ENCODE data around the gene PELO. TPM values are rescaled to one million over a fixed set of nuclear protein-coding genes. Genes with fewer than 3 reads are reported as not detected.

Gene PELO
- total and polyA plus RNA-seq, 2 donors (not counting 3 experiments of a cell fraction or from before 2014, with no cell fraction given) = 8.6 to 13.2 TPM

- dilution Hi-C loops (cut with MboI; ENCODE audit: extremely low pct_ligation_motif_present, low sequenced_read_pairs) = no loop called here
- TF ChIP-seq GATA2 (IDR thresholded peaks at IDR 0.05; ENCODE audit: insufficient read depth, insufficient read length, low read depth, low read length) (no peak), POLR2AphosphoS5 (IDR thresholded peaks at IDR 0.05; ENCODE audit: insufficient read depth, low read depth, low read length) (no peak), MYC (IDR thresholded peaks at IDR 0.05; ENCODE audit: low read depth, low read length) (no peak), JUN (IDR thresholded peaks at IDR 0.05; ENCODE audit: borderline replicate concordance, insufficient read depth, insufficient read length, low read depth) (no peak), CTCF (IDR thresholded peaks at IDR 0.05; ENCODE audit: extremely low read depth in 1 of 2, insufficient read depth in 1 of 2, low read depth in 1 of 2, low read length in 2 of 2) (no peak), EZH2 (IDR thresholded peaks at IDR 0.05; ENCODE audit: borderline replicate concordance, low read depth, low read length, severe bottlenecking) (no peak), FOS (IDR thresholded peaks at IDR 0.05; ENCODE audit: borderline replicate concordance, insufficient read depth, low read length) (no peak), POLR2A (IDR thresholded peaks at IDR 0.05; ENCODE audit: low read depth, low read length) (no peak), MAX (IDR thresholded peaks at IDR 0.05; ENCODE audit: insufficient read depth, insufficient read length) (no peak)
- no peaks in the 10 kb centered on the region for H3K27me3 ChIP-seq (ENCODE audit: control insufficient read depth in 2 of 2, insufficient read depth in 2 of 2, low read length in 2 of 2)
- ChIA-PET POLR2A (no interaction called here), CTCF (interaction anchor here (0.6 to 1.9 kb wide), 4 partner anchors 9 to 66 kb away, joined by 3 to 6 read pairs (median 3); no protein-coding TSS in a partner anchor)
- no peak for FAIRE-seq
- H3K36me3 ChIP-seq (ENCODE audit: control insufficient read depth in 2 of 2, extremely low read depth in 1 of 2, insufficient read depth in 2 of 2, low read length in 2 of 2) = no peaks in the 10 kb centered on the region
- H3K4me2 ChIP-seq (ENCODE audit: insufficient read depth, low read length) = no peak overlapping the region
- no peaks in the 10 kb centered on the region for H3K79me2 ChIP-seq (ENCODE audit: control insufficient read depth, insufficient read depth, low read length)
- no peak overlapping the region for H3K9ac ChIP-seq (replicated peaks; ENCODE audit: extremely low read depth, insufficient read depth, low read length)
- H3K9me3 ChIP-seq (replicated peaks; ENCODE audit: control insufficient read depth, insufficient read depth, low read length) = no peaks in the 10 kb centered on the region
- DNase-seq (ENCODE audit: low read depth, low spot score) = no peak
- H3K4me1 ChIP-seq (ENCODE audit: control insufficient read depth, extremely low read depth, insufficient read depth, low read length) = no peaks in the 10 kb centered on the region
- BruUV-seq (replicated peaks) = no TSS peak
- no peak overlapping the region for H3K4me3 ChIP-seq (replicated peaks in 1 of 3; ENCODE audit: insufficient read depth in 1 of 3, low read depth in 1 of 3, low read length in 3 of 3)
- H2AFZ ChIP-seq (ENCODE audit: low read depth, low read length) = no peak overlapping the region
- H4K20me1 ChIP-seq (replicated peaks; ENCODE audit: control insufficient read depth, extremely low read depth, insufficient read depth, low read length) = no peaks in the 10 kb centered on the region
- H3K9me1 ChIP-seq (replicated peaks; ENCODE audit: control insufficient read depth, extremely low read depth, insufficient read depth, low read length) = no peaks in the 10 kb centered on the region
- intact Hi-C loops (cut with micrococcal nuclease) = no loop called here
- no peak overlapping the region for H3K27ac ChIP-seq (ENCODE audit: insufficient read depth, low read depth, low read length)
These were observed 28.4 kb upstream of the PELO start for GRCh38 chr5:52759331-52759730.

Data from endothelial cell of umbilical vein (primary cell).